OCI-LY7 (cell line): ENCODE data around the gene TRPV6. TPM values are rescaled to one million over a fixed set of nuclear protein-coding genes. Genes with fewer than 3 reads are reported as not detected.

Experiments
- BruUV-seq: library from RNA; stranded (reverse); fragments of 400-500 nt; replicated peaks from 2 replicates; lab custom pipeline; 2021; lab: Mats Ljungman, UMichigan
- CTCF ChIA-PET: fragments of 300-600 bp; sonication (Branson Sonifier 250); formaldehyde crosslinking; loops from one replicate; lab custom pipeline; 2022; ENCODE audit warnings: antibody characterized with exemption; ENCODE audit not compliant: unreplicated experiment; lab: Charles Lee
- POLR2A ChIA-PET: fragments of 300-600 bp; sonication (Branson Sonifier 250); formaldehyde crosslinking; loops from one replicate; lab custom pipeline; 2022; ENCODE audit warnings: antibody characterized with exemption; lab: Charles Lee
- DNase-seq: peaks from one replicate; pipeline ENCODE4 v3.0.0-alpha.2; 2015; ENCODE audit warnings: low spot score
- H2AFZ ChIP-seq: fragments of 200-600 bp; sonication (generic), shearing (Covaris generic); 2 replicates; pipeline ENCODE4 v1.6.1; 2014; ENCODE audit warnings: mild to moderate bottlenecking, antibody characterized with exemption, low read length, moderate library complexity
- H3K27ac ChIP-seq: fragments of 200-600 bp; sonication (generic); 2 replicates; pipeline ENCODE4 v1.5.1; 2014; ENCODE audit warnings: mixed run types, low read depth, mild to moderate bottlenecking, moderate library complexity, low read length, inconsistent platforms; ENCODE audit not compliant: poor library complexity, severe bottlenecking
- H3K36me3 ChIP-seq: fragments of 200-600 bp; sonication (generic); 2 replicates; pipeline ENCODE4 v1.6.1; 2014; ENCODE audit warnings: mild to moderate bottlenecking, antibody characterized with exemption, low read length, moderate library complexity, mixed read lengths; ENCODE audit not compliant: insufficient read depth
- H3K4me1 ChIP-seq: fragments of 200-600 bp; sonication (generic); 2 replicates; pipeline ENCODE4 v1.5.1; 2014; ENCODE audit warnings: mild to moderate bottlenecking, low read length; ENCODE audit not compliant: insufficient read depth, poor library complexity, severe bottlenecking
- H3K4me2 ChIP-seq: fragments of 200-600 bp; sonication (generic); 2 replicates; pipeline ENCODE4 v1.6.1; 2014; ENCODE audit warnings: mild to moderate bottlenecking, low read length
- H3K4me3 ChIP-seq: fragments of 200-600 bp; sonication (generic); 2 replicates; pipeline ENCODE4 v1.5.1; 2014; ENCODE audit warnings: mild to moderate bottlenecking, low read depth, low read length; ENCODE audit not compliant: poor library complexity, severe bottlenecking
- H3K79me2 ChIP-seq: fragments of 200-600 bp; sonication (generic); 2 replicates; pipeline ENCODE4 v1.6.1; 2016; ENCODE audit warnings: low read depth, mild to moderate bottlenecking, low read length, moderate library complexity, mixed read lengths; ENCODE audit not compliant: insufficient read depth
- H3K9me2 ChIP-seq: fragments of 200-600 bp; sonication (generic); 2 replicates; pipeline ENCODE4 v1.6.1; 2016; ENCODE audit warnings: mild to moderate bottlenecking, low read length, mixed read lengths; ENCODE audit not compliant: insufficient read depth
- H3K9me3 ChIP-seq: fragments of 200-600 bp; sonication (generic); 2 replicates; pipeline ENCODE4 v1.6.1; 2014; ENCODE audit warnings: mild to moderate bottlenecking, mixed run types, low read length, mixed read lengths
- H4K20me1 ChIP-seq: fragments of 200-600 bp; sonication (generic); 2 replicates; pipeline ENCODE4 v1.6.1; 2014; ENCODE audit warnings: mild to moderate bottlenecking, antibody characterized with exemption, low read length, moderate library complexity, mixed read lengths; ENCODE audit not compliant: insufficient read depth
- EZH2phosphoT487 ChIP-seq: fragments of 200-600 bp; sonication (generic); IDR thresholded peaks from 2 replicates; pipeline ENCODE4 v1.6.1; 2018; ENCODE audit warnings: low read depth, borderline replicate concordance, mild to moderate bottlenecking, mixed run types, antibody characterized with exemption, low read length, moderate library complexity, mixed read lengths
- intact Hi-C: fragments of 100-400 bp; cut with micrococcal nuclease; formaldehyde crosslinking; loops from one replicate; pipeline ENCODE4 v1.10.0; 2022; ENCODE audit not compliant: unreplicated experiment
- total RNA-seq, 2 experiments: library from RNA; depleted of rRNA in 1 of 2; stranded (reverse); fragments of >200 nt in 1 of 2; shearing (Covaris generic) in 1 of 2; gene quantifications; 2 replicates each; pipeline ENCODE4 v1.2.3, GENCODE V29; 2014 to 2022
- TF ChIP-seq, protein P1 (sequence below): fragments of 200-600 bp; sonication (generic); conservative IDR thresholded peaks from 2 replicates; pipeline ENCODE4 v1.5.1; 2014; ENCODE audit warnings: mild to moderate bottlenecking, antibody characterized with exemption, low read length, moderate library complexity, mixed read lengths

The TRPV6 gene
- total RNA-seq, 2 experiments from 2014 or later, result not detected

DNA sequence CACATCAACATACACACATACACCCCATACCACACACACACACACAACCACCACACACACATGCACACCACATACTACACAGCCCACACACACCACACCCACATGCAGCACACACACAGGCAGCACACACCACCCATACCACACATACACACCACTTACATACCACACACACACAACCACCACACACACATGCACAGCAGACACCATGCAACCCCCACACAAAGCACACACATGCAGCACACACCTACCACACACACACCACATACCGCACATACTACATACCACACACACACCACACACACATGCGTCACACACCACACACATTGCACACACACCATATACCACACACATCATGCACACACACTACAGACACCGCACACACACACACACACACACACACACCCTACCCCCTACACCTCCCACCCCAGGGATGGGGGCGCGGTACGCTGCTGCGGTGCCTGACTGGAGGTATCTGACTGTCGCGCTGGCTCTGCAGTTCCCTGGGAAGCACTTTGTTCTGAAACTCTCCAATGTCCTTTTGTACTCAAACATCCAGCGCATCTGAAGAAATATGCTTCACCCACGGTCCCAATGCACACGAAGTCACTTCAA is 5.4 kb upstream of the TRPV6 start:
- BruUV-seq, result no TSS peak
- Histone ChIP-seq H3K4me1 (no peaks in the 10 kb centered on the region), H4K20me1 (no peaks in the 10 kb centered on the region), H3K9me3 (no peaks in the 10 kb centered on the region), H3K36me3 (no peaks in the 10 kb centered on the region), H3K9me2 (no peaks in the 10 kb centered on the region), H3K4me2 (no peak overlapping the region), H3K4me3 (no peak overlapping the region), H3K79me2 (no peaks in the 10 kb centered on the region), H2AFZ (no peak overlapping the region), H3K27ac (no peak overlapping the region)
- no peak for DNase-seq
- intact Hi-C loops, result no loop called here
- ChIA-PET POLR2A (no interaction called here), CTCF (no interaction called here)
- no peak for TF ChIP-seq EZH2phosphoT487
- TF ChIP-seq, protein P1, sequence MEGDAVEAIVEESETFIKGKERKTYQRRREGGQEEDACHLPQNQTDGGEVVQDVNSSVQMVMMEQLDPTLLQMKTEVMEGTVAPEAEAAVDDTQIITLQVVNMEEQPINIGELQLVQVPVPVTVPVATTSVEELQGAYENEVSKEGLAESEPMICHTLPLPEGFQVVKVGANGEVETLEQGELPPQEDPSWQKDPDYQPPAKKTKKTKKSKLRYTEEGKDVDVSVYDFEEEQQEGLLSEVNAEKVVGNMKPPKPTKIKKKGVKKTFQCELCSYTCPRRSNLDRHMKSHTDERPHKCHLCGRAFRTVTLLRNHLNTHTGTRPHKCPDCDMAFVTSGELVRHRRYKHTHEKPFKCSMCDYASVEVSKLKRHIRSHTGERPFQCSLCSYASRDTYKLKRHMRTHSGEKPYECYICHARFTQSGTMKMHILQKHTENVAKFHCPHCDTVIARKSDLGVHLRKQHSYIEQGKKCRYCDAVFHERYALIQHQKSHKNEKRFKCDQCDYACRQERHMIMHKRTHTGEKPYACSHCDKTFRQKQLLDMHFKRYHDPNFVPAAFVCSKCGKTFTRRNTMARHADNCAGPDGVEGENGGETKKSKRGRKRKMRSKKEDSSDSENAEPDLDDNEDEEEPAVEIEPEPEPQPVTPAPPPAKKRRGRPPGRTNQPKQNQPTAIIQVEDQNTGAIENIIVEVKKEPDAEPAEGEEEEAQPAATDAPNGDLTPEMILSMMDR, result no peak

DNA sequence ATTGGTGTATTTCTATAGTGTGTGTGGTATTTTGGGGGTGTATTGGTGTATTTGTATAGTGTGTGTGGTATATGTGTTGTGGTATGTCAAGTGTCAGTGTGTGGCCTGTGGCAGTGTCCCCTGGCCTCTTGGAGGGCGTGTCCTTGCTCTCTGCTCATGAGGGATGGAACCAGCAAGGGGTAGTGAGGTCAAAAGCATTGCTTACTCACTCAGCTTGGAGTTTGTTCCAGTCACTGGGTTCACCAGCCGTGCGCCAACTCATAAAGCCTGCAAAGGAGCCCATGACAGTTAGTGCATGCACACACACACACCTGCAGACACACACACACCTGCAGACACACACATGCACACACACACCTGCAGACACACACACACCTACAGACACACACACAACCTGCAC is 4.3 kb upstream of the TRPV6 start:
- Histone ChIP-seq H3K4me2 (no peak overlapping the region), H3K9me3 (no peaks in the 10 kb centered on the region), H3K36me3 (no peaks in the 10 kb centered on the region), H2AFZ (no peak overlapping the region), H3K9me2 (no peaks in the 10 kb centered on the region), H3K4me1 (no peaks in the 10 kb centered on the region), H3K79me2 (no peaks in the 10 kb centered on the region), H4K20me1 (no peaks in the 10 kb centered on the region), H3K4me3 (no peak overlapping the region), H3K27ac (no peak overlapping the region)
- BruUV-seq, result no TSS peak
- DNase-seq, result no peak
- TF ChIP-seq, protein P1, result no peak
- TF ChIP-seq EZH2phosphoT487, result no peak
- intact Hi-C loops, result no loop called here
- POLR2A ChIA-PET, result no interaction called here
- CTCF ChIA-PET, result no interaction called here

DNA sequence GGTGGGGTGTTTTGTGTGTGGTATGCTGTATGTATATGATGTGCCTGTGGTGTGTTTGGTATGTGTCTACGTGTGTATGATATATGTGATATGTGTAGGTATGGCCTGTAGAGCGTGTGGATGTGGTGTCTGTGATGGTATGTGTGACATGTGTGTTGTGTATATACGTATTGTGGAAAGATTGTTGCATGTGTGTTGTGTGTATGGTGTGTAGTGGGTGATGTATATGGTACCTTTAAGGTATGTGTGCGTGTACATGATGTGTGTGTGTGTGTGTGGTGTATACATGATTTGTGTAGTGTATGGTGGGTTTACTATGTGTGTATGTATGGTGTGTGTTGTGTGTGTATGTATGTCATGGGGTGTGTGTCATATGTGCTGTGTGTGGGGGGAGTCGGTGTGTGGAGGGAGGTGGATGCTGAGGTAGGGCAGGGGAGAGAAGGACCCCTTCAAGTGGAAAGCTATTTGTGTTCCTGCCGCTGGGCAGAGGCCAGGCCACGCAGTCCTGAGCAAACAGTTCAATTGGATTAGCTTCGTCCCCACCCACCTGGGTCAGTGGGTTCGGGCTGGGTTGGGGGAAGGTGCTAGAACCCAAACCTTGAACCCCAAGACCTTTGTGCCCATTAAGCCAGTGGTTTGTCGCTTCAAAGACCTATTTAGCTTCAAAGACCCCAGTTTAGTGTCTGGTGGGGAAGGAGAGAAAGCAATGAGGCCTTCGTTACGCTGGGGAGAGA is 1.9 kb upstream of the TRPV6 start:
- no peaks in the 10 kb centered on the region for H3K36me3 ChIP-seq
- no peaks in the 10 kb centered on the region for H3K4me1 ChIP-seq
- no peak overlapping the region for H3K27ac ChIP-seq
- no peaks in the 10 kb centered on the region for H3K79me2 ChIP-seq
- no TSS peak for BruUV-seq
- H3K9me3 ChIP-seq, result no peaks in the 10 kb centered on the region
- H3K9me2 ChIP-seq, result no peaks in the 10 kb centered on the region
- no peaks in the 10 kb centered on the region for H4K20me1 ChIP-seq
- TF ChIP-seq, protein P1, result no peak
- TF ChIP-seq EZH2phosphoT487, result no peak
- POLR2A ChIA-PET, result interaction anchor here (1.2 kb wide), 1 partner anchor 15 kb away, joined by 4 read pairs; no protein-coding TSS in a partner anchor
- H3K4me2 ChIP-seq, result no peak overlapping the region
- intact Hi-C loops, result no loop called here
- H2AFZ ChIP-seq, result no peak overlapping the region
- DNase-seq, result no peak
- CTCF ChIA-PET, result no interaction called here
- no peak overlapping the region for H3K4me3 ChIP-seq
